Cortex of kidney (tissue), 1 donor: ENCODE data around the gene BCL2A1.
"Not testable (repeated sequence)": the region's sequence is repeated elsewhere in the genome, so short reads cannot be mapped to it uniquely, and the experiment has no call there.

Experiments
- DNase-seq: peaks from one replicate; lab custom pipeline; 2025; lab: John Stamatoyannopoulos, UW

BCL2A1 gene

GRCh38 chr15:79923515-79924169 lies 47.4 kb downstream of the BCL2A1 start:
- DNase-seq, result peak; percentile 36

GRCh38 chr15:79923079-79923514 lies 47.9 kb downstream of the BCL2A1 start:
- no peak for DNase-seq

GRCh38 chr15:79922512-79923078 lies 48.4 kb downstream of the BCL2A1 start:
- no peak for DNase-seq

- DNase-seq, result no peak
Observed at GRCh38 chr15:79919749-79920511, 51.1 kb downstream of the BCL2A1 start.

- no peak for DNase-seq
Observed at GRCh38 chr15:79919090-79919748, 51.8 kb downstream of the BCL2A1 start.

- no peak for DNase-seq
Observed at GRCh38 chr15:79918278-79918677, 52.7 kb downstream of the BCL2A1 start.

- DNase-seq, result no peak
Observed at GRCh38 chr15:79916502-79917132, 54.4 kb downstream of the BCL2A1 start.

GRCh38 chr15:79915776-79916501 lies 55.1 kb downstream of the BCL2A1 start:
- not testable (repeated sequence) for DNase-seq

- DNase-seq, result no peak
Observed at GRCh38 chr15:79914728-79915127, 56.3 kb downstream of the BCL2A1 start.
